Esophagus squamous epithelium (tissue), 4 donors: ENCODE measurements around the gene CCT5.

ENCODE experiments used
- CTCF ChIP-seq, 6 experiments: fragments of 450-650 bp in 4 of 6; fragments of 200-600 bp in 2 of 6; sonication (generic) in 2 of 6; IDR thresholded peaks; one replicate each; pipeline ENCODE4 v1.5.1; 2016 to 2019; ENCODE audit warnings: antibody characterized with exemption in 6 of 6, mild to moderate bottlenecking in 4 of 6, moderate library complexity in 4 of 6
- POLR2A ChIP-seq, 4 donors: fragments of 450-650 bp; IDR thresholded peaks; one replicate each; pipeline ENCODE4 v1.6.1; 2017; ENCODE audit warnings: antibody characterized with exemption in 4 of 4, mild to moderate bottlenecking in 4 of 4, moderate library complexity in 3 of 4

GRCh38 chr5:10219068-10219467 lies 31.0 kb upstream of the CCT5 start:
- TF ChIP-seq CTCF (IDR thresholded peaks at IDR 0.05) (no peak), POLR2A (IDR thresholded peaks at IDR 0.05) (no peak)
